Skin of body (tissue), 2 donors: ENCODE data around the gene HM13. TPM values are rescaled to one million over a fixed set of nuclear protein-coding genes. Genes with fewer than 3 reads are reported as not detected.
A peak's percentile ranks its signal among the peaks of the same experiment; 100 is the strongest.
"Not testable (repeated sequence)": the region's sequence is repeated elsewhere in the genome, so short reads cannot be mapped to it uniquely, and the experiment has no call there.

Experiments used
- DNase-seq: peaks from one replicate; lab custom pipeline; 2025; lab: John Stamatoyannopoulos, UW
- total RNA-seq: library from RNA; depleted of rRNA; stranded (reverse); fragments of >200 nt; gene quantifications from one replicate; pipeline ENCODE4 v1.2.3, GENCODE V29; 2014

The HM13 gene
- 41.1 TPM for total RNA-seq

DNA sequence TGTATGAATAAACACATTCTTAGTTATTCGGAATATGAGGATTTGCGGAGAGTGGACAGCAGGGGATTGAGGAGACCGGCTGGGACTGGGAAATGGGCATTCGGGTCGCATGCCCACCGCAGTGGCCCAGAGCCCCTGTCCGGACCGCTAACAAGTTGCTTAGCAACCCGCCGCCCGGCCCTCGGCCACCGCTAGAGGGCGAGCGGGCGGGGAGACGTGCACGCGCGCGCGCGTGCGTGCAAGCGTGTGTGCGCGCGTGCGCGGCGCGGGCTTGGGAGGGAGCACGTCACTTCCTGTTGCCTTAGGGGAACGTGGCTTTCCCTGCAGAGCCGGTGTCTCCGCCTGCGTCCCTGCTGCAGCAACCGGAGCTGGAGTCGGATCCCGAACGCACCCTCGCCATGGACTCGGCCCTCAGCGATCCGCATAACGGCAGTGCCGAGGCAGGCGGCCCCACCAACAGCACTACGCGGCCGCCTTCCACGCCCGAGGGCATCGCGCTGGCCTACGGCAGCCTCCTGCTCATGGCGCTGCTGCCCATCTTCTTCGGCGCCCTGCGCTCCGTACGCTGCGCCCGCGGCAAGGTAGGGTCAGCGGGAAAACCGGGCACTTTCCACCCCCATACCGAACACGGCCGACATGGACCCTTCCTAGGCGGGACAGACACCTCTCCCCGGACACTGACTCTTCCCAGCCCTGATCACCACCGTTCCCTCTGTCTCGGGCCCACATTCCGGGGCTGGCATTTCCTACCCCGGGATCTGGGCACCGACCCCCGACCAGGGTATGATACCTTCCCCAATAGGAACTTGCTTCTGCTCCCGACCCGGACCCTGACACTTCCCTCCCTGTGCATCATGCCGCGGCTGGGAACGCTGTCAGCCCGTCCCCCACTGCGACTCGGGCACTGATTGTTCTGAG is at the start of gene HM13:
Gene HM13, plus strand, starts transcription at position 289 of the 918 bp plus-strand sequence. Its CDS starts 110 bp downstream, at position 399.
- peak; percentile 97 for DNase-seq

GRCh38 chr20:31470946-31471345 is 43.3 kb upstream of the HM13 start:
- not testable (repeated sequence) for DNase-seq

GRCh38 chr20:31472395-31473330 is 41.6 kb upstream of the HM13 start:
- DNase-seq, result no peak

DNA sequence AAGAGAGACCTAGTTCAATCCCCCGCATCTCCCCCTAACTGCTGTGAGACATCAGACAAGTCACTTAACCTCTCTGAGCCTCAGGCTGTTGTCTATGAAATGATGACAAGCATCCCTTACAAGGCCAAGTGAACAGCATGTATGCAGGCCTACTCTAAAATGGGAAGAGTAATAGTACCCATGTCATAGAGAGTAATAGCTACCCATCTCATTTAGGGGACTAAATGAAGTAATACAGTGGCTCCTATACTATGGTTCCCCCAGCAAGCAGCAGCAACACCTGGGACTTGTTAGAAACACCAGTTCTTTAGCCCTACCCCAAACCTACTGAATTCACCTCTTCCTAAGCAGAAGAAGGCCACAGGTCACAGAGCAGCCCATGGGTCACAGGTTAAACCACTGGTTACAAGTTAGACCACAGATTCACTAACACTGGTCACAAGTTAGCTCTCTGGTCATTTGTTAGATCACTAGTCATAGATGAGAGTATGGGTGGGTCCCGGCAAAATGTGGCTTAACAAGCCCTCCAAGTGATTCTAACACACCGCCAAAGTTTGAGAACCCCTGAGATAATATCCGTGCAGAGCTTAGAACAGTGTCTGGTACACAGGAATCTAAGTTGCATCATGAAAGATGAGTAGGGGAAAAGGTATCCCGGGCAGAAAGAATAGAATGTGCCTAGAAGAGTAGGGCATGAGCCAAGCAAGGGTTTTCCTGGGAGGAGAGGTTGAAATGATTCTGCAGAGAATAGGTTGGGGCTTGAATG is 40.7 kb upstream of the HM13 start:
- no peak for DNase-seq

- DNase-seq, result no peak
Measured at GRCh38 chr20:31474097-31474436, 40.2 kb upstream of the HM13 start.

GRCh38 chr20:31474758-31475427 is 39.3 kb upstream of the HM13 start, which contains the start of the genes DEFB124 and REM1:
DEFB124 (minus strand) TSS chr20:31475127; CDS start chr20:31473013, 2,114 bp downstream.
REM1 (plus strand) TSS chr20:31475288; CDS start chr20:31476446, 1,158 bp downstream.
- no peak for DNase-seq

DNA sequence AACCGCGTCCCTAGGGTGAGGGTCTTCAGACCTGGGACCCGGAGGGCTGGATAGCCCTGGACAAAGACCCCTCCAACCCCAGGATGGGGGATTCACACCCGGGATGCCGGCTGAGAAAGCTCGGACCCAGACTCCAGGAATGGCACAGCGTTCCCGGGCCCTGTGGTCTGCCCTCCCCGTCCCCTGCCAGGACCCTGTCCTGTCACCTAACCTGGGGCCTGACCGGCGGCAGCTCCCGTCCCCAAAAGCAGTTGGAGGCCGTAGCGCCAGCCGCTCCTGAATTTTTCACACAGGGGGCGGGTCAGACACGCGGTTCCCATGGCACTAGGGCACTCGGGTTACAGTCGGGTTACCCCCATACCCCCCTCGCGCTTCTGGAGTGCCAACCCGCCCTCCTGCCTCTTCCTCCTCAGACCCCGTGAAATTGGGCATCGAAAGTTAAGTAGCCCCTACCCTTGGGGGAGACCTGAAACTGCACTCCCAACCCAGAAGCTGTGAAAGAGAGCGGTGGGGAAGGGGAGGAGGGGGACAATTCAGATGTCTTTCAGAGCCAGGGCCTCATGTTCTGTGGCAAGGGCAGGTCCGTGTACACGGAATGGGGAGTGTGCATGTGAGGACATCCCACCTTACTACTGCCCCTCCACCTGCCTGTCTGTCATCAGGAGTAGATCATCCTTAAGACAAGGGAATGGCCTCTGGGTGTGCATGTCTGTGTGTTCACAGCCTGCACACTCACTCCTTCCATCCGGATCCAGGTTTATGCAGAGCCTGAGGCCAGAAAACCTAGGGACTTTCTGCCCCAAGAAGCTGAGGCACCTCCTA is 38.6 kb upstream of the HM13 start:
- no peak for DNase-seq

- DNase-seq, result no peak
Measured at GRCh38 chr20:31476294-31476585, 38.0 kb upstream of the HM13 start.

- no peak for DNase-seq
Measured at GRCh38 chr20:31476643-31477215, 37.5 kb upstream of the HM13 start.

DNA sequence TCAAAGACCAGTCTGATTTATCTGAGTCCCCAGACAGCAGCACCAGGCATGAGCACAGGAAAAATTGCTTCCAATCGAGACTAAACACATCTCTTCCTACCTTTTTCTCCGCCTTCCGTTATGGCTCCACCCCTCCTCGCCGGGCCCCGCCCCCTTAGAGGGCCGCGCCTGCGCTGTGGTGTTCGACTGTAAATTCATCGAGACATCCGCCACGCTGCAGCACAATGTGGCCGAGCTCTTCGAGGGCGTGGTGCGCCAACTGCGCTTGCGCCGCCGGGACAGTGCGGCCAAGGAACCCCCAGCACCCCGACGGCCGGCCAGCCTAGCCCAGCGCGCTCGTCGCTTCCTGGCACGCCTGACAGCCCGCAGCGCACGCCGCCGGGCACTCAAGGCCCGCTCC is 30.2 kb upstream of the HM13 start:
- DNase-seq, result no peak

GRCh38 chr20:31485450-31486339 is 28.5 kb upstream of the HM13 start:
- peak; percentile 62 for DNase-seq

DNA sequence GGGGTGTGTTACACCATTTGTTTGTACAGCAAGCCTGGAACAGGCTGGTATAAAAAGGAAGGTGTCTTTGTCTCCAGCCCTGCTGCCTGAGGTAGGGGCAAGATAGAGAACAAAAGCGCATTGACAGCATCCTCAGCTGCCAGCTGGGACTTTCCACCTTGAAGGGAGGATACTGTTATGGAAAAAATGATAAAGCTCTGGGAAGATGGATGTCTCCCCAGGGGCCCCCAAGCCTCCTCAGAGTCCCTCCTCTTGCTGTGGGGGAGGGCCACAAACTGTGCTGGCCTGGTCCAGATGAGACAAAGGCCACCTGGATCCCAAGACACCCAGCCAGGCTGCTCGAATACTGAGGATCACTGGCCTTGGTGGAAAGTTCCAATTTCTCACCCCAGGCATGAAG is 26.1 kb upstream of the HM13 start:
- no peak for DNase-seq

DNA sequence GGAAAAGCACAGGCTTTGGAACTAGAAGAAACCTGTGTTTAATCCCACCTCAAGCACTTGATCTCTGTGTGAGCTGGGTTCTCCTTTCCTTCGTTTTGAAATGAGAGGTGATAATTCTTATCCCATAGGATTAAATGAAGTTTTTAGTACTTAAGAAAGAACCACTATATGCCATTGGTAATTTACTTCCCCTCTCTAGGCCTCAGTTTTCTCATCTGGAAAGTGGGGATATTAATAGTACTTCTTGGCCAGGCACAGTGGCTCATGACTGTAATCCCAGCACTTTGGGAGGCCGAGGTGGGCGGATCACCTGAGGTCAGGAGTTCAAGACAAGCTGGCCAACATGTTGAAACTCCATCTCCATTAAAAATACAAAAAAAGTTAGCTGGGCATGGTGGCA is 25.1 kb upstream of the HM13 start:
- DNase-seq, result no peak

- no peak for DNase-seq
Measured at GRCh38 chr20:31490752-31491151, 23.5 kb upstream of the HM13 start.

DNA sequence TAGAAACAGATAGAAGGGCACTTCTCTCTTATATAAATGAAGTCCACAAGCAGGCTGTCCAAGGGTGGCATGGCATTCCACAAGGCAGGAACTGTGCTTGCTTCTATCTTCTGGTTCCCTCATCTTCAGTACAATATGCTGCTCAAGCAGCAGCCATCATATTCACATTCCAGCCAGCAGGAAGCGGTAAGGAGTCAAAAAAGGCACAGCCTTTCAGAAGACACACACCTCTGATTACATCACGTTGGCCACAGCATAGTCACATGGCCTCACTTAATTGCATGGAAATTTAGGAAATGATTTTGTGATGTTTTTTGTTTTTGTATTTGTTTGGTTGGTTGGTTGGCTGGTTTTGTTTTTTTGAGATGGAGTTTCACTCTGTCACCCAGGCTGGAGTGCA is 20.1 kb upstream of the HM13 start:
- no peak for DNase-seq

GRCh38 chr20:31496761-31497295 is 17.4 kb upstream of the HM13 start:
- peak; percentile 77 for DNase-seq

DNA sequence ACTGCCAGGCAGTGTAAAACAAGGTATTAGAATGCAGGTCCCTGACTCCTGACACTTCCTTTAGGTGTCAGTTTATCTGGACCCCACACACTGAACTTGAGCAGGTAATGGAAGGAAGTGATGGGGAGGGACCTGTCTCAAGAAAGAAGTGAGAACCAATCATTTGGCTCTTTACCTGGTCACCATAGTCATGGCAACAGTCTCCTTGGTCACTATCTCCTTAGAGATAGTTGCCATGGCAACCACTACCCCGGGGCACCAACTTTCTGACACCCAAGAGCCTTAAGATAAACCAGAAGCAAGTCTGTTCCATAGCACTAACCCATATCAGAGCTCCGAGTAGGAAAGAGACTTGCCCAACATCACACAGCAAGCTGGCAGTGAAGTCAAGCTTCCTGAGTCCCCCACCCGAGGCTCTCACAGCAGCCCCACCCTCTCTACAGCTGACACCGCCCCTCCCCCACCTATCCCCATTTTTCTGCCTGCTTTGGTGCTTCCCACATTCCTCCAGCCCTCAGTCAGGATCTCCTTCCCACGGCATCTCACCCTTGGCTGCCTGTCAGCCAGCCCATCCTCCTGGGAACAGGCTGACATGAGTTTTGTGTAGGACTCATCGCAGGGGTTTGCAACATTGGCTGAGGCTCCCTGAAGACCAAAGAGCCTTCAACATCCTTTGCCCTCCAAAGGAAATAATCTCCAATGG is 16.3 kb upstream of the HM13 start:
- no peak for DNase-seq

DNA sequence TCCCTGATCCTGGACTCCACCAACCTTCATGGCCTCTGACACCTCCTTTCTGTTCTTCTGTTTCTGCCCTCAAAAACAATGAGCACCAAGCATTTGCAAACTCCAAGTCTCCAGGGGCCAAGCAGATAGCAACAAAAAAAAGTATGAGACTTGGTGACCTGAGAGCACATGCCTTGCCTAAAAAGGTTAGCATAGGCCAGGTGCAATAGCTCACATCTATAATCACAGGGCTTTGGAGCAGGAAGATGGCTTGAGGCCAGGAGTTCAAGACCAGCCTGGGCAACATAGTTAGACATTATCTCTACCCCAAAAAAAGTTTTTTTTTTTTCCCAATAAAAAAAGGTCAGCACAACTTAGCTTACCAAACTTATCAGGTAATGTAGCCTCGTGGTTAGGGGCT is 13.7 kb upstream of the HM13 start:
- DNase-seq, result no peak
